ENCODE measurements around the gene PLTP. TPM values are rescaled to one million over a fixed set of nuclear protein-coding genes. Genes with fewer than 3 reads are reported as not detected.

Gene PLTP
- total RNA-seq, 1 donor from 2014 or later: 58.1 TPM

DNA sequence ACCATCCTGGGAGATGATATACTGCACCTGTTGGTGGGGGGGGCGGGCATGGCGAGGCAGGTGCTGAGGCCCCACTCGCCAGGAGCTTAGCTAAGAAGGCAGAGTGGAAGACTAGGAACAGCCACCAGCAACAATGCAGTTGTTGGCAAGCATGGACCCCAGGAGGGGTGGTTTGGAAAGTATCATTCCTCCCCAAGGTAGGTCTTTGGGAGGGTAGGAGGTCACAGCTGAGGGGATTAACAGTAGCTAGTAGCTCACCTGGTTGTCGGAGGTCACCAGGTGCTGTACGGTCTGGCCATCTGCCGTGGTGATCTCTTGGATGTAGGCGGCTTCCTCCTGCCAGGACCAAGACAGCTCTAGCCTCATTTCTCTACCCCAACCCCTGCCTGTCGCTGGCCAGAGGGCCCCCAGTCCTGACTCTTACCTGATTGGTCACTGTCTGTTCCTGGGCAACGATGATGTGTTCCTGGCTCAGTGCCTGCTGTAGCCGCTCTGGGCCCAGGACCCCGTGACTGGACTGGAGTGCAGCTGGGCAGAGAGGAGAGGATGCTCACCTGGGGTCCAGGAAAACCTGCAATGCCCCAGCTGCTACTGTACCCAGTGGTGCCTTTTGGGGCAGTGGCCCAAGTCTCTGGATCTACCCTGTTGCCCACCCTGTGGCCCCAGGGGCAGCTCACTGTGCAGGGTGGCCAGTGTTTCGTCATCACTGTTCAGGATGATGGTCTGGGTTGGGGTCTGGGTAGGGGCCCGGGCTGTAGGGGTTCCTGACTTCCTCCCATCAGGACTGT is 37.8 kb upstream of the PLTP start:
- Mint-ChIP-seq H3K4me1 (no peaks in the 10 kb centered on the region), H3K4me3 (no peak overlapping the region), H3K27ac (peak overlapping the region; percentile 60), H3K9me3 (no peaks in the 10 kb centered on the region), H3K27me3 (ENCODE audit: low read depth) (no peaks in the 10 kb centered on the region), H3K36me3 (peaks cover 16% of the 10 kb centered on the region)
- no peak for TF ChIP-seq CTCF (IDR thresholded peaks at IDR 0.05; ENCODE audit: unreplicated experiment)
- no peak for DNase-seq (ENCODE audit: low spot score in 2 of 2, unreplicated experiment in 2 of 2)

GRCh38 chr20:45948742-45949541 is 37.0 kb upstream of the PLTP start:
- Mint-ChIP-seq H3K27ac (peak overlapping the region; percentile 60), H3K27me3 (ENCODE audit: low read depth) (no peaks in the 10 kb centered on the region), H3K4me1 (no peaks in the 10 kb centered on the region), H3K9me3 (no peaks in the 10 kb centered on the region), H3K4me3 (no peak overlapping the region), H3K36me3 (peaks cover 23% of the 10 kb centered on the region)
- TF ChIP-seq CTCF (IDR thresholded peaks at IDR 0.05; ENCODE audit: unreplicated experiment): no peak
- DNase-seq (ENCODE audit: low spot score in 2 of 2, unreplicated experiment in 2 of 2): no peak

DNA sequence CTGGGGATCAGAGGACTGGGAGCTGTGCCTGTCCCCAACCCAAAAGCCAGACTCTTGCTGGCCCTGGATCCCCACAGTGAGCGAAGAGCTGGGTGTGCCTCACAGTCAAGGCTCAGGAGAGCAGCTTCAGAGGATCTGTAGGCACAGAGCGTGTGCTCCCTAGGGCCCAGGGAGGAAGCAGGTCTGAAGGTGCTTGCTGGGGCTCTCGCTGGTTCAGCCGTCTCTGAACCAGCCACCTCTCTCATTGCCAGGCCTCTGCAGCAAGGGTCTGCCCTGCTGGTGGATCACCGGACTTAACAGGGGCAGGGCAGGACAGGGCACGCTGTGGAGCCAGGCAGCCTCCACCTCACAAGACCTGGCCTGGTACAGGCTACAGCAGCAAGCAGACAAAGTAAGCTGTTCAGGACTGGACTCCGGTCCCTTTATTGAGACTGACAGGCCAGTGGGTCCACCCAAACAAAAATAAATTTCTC is 36.3 kb upstream of the PLTP start:
- Mint-ChIP-seq H3K9me3 (no peaks in the 10 kb centered on the region), H3K27me3 (ENCODE audit: low read depth) (no peaks in the 10 kb centered on the region), H3K36me3 (peaks cover 24% of the 10 kb centered on the region), H3K4me3 (no peak overlapping the region), H3K4me1 (no peaks in the 10 kb centered on the region), H3K27ac (no peak overlapping the region)
- no peak for TF ChIP-seq CTCF (IDR thresholded peaks at IDR 0.05; ENCODE audit: unreplicated experiment)
- no peak for DNase-seq (ENCODE audit: low spot score in 2 of 2, unreplicated experiment in 2 of 2)

DNA sequence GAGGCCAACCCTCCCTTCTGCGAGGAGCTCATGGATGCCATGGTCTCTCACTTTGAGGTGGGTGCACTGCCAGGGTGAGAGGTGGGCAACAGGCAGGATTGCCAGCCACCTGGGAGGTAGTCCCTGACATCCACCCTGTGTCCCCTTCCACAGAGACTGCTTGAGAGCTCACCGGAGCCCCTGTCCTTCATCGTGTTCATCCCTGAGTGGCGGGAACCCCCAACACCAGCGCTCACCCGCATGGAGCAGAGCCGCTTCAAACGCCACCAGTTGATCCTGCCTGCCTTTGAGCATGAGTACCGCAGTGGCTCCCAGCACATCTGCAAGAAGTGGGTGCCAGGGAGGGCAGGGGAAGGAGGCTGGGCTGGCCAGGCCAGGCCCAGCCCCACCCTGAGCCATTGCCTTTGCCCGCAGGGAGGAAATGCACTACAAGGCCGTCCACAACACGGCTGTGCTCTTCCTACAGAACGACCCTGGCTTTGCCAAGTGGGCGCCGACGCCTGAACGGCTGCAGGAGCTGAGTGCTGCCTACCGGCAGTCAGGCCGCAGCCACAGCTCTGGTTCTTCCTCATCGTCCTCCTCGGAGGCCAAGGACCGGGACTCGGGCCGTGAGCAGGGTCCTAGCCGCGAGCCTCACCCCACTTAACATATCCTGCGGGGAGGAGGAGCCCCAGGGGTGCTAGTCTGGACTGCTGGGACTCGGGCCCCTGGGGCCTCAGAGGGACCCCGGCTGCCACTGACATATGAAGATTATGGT is 35.3 kb upstream of the PLTP start:
- DNase-seq (ENCODE audit: low spot score in 2 of 2, unreplicated experiment in 2 of 2): no peak
- Mint-ChIP-seq H3K36me3 (peaks cover 24% of the 10 kb centered on the region), H3K27me3 (ENCODE audit: low read depth) (no peaks in the 10 kb centered on the region), H3K27ac (no peak overlapping the region), H3K4me1 (no peaks in the 10 kb centered on the region), H3K9me3 (no peaks in the 10 kb centered on the region), H3K4me3 (no peak overlapping the region)
- no peak for TF ChIP-seq CTCF (IDR thresholded peaks at IDR 0.05; ENCODE audit: unreplicated experiment)

- H3K4me1 Mint-ChIP-seq: no peaks in the 10 kb centered on the region
- no peak for TF ChIP-seq CTCF (IDR thresholded peaks at IDR 0.05; ENCODE audit: unreplicated experiment)
- no peaks in the 10 kb centered on the region for H3K27me3 Mint-ChIP-seq (ENCODE audit: low read depth)
- H3K9me3 Mint-ChIP-seq: no peaks in the 10 kb centered on the region
- no peak overlapping the region for H3K27ac Mint-ChIP-seq
- H3K4me3 Mint-ChIP-seq: no peak overlapping the region
- no peak for DNase-seq (ENCODE audit: low spot score in 2 of 2, unreplicated experiment in 2 of 2)
- peaks cover 24% of the 10 kb centered on the region for H3K36me3 Mint-ChIP-seq
These were observed 34.4 kb upstream of the PLTP start for GRCh38 chr20:45946149-45946970.

Data from mesothelial cell of epicardium (in vitro differentiated cells).